ENCODE data around the gene PRKG1. TPM values are rescaled to one million over a fixed set of nuclear protein-coding genes. Genes with fewer than 3 reads are reported as not detected.

PRKG1 gene
- polyA plus RNA-seq, 1 donor (not counting 4 experiments of a cell fraction or from before 2014, with no cell fraction given), result 0.24 TPM

DNA sequence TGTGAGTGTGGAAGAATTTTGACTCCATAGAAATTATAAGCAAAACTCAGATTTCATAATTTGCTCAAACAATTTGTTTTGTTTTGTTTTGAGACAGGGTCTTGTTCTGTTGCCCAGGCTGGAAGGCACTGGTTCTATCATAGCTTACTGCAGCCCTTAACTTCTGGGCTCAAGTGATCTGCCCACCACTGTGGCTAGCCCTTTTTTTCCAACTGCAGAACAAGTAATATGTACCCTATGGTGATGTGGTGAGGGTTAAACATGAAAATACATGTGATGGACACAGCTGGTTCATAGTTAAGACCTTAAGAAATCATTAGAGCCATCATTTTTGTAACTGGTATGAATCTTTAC, 594.0 kb downstream of the PRKG1 start:
- H3K27ac ChIP-seq (ENCODE audit: control insufficient read depth, insufficient read depth, low read length), result no peak overlapping the region
- DNase-seq (ENCODE audit: low read depth, low spot score), result no peak
- FAIRE-seq, result no peak
- H3K9me1 ChIP-seq (ENCODE audit: control insufficient read depth, extremely low read depth, insufficient read depth, low read length), result no peaks in the 10 kb centered on the region
- no peak overlapping the region for H3K4me2 ChIP-seq (ENCODE audit: control insufficient read depth, extremely low read depth, insufficient read depth, low read depth, low read length)
- H3K9me3 ChIP-seq (ENCODE audit: control insufficient read depth, low read depth, low read length), result no peaks in the 10 kb centered on the region
- no peak overlapping the region for H2AFZ ChIP-seq (ENCODE audit: control insufficient read depth, low read length)
- H3K4me3 ChIP-seq (ENCODE audit: control insufficient read depth in 2 of 3, extremely low read depth in 1 of 3, insufficient read depth in 2 of 3, low read depth in 1 of 3, low read length in 3 of 3), result no peak overlapping the region
- no peaks in the 10 kb centered on the region for H3K4me1 ChIP-seq (ENCODE audit: control insufficient read depth, extremely low read depth, insufficient read depth, low read length)
- H4K20me1 ChIP-seq (ENCODE audit: control insufficient read depth, extremely low read depth, insufficient read depth, low read length), result no peaks in the 10 kb centered on the region
- H3K9ac ChIP-seq (ENCODE audit: control insufficient read depth, extremely low read depth, insufficient read depth, low read length), result no peak overlapping the region
- dilution Hi-C loops (cut with MboI; ENCODE audit: extremely low pct_ligation_motif_present, low sequenced_read_pairs), result no loop called here
- H3K36me3 ChIP-seq (ENCODE audit: control insufficient read depth in 2 of 2, extremely low read depth in 1 of 2, insufficient read depth in 2 of 2, low read length in 2 of 2), result no peaks in the 10 kb centered on the region
- TF ChIP-seq EZH2 (IDR thresholded peaks at IDR 0.05; ENCODE audit: low read length) (no peak), CTCF (optimal IDR thresholded peaks at IDR 0.05 in 1 of 3, IDR thresholded peaks at IDR 0.05 in 1 of 3, conservative IDR thresholded peaks at IDR 0.05 in 1 of 3; ENCODE audit: extremely low read depth in 1 of 3, insufficient read depth in 2 of 3, low read length in 3 of 3) (no peak)
- no peaks in the 10 kb centered on the region for H3K79me2 ChIP-seq (ENCODE audit: control insufficient read depth, insufficient read depth, low read length)
- no peaks in the 10 kb centered on the region for H3K27me3 ChIP-seq (ENCODE audit: control insufficient read depth, extremely low read depth, insufficient read depth, low read length)

GRCh38 chr10:51669041-51669440, 594.8 kb downstream of the PRKG1 start:
- FAIRE-seq (no peak), DNase-seq (ENCODE audit: low read depth, low spot score) (no peak)
- no peak for TF ChIP-seq EZH2 (IDR thresholded peaks at IDR 0.05; ENCODE audit: low read length)
- TF ChIP-seq CTCF (optimal IDR thresholded peaks at IDR 0.05 in 1 of 3, IDR thresholded peaks at IDR 0.05 in 1 of 3, conservative IDR thresholded peaks at IDR 0.05 in 1 of 3; ENCODE audit: extremely low read depth in 1 of 3, insufficient read depth in 2 of 3, low read length in 3 of 3), result no peak
- Histone ChIP-seq H3K27me3 (ENCODE audit: control insufficient read depth, extremely low read depth, insufficient read depth, low read length) (no peaks in the 10 kb centered on the region), H3K27ac (ENCODE audit: control insufficient read depth, insufficient read depth, low read length) (no peak overlapping the region), H3K4me1 (ENCODE audit: control insufficient read depth, extremely low read depth, insufficient read depth, low read length) (no peaks in the 10 kb centered on the region), H3K9ac (ENCODE audit: control insufficient read depth, extremely low read depth, insufficient read depth, low read length) (no peak overlapping the region), H3K79me2 (ENCODE audit: control insufficient read depth, insufficient read depth, low read length) (no peaks in the 10 kb centered on the region), H3K4me2 (ENCODE audit: control insufficient read depth, extremely low read depth, insufficient read depth, low read depth, low read length) (no peak overlapping the region), H2AFZ (ENCODE audit: control insufficient read depth, low read length) (no peak overlapping the region), H3K36me3 (ENCODE audit: control insufficient read depth in 2 of 2, extremely low read depth in 1 of 2, insufficient read depth in 2 of 2, low read length in 2 of 2) (no peaks in the 10 kb centered on the region), H3K9me1 (ENCODE audit: control insufficient read depth, extremely low read depth, insufficient read depth, low read length) (no peaks in the 10 kb centered on the region), H4K20me1 (ENCODE audit: control insufficient read depth, extremely low read depth, insufficient read depth, low read length) (no peaks in the 10 kb centered on the region), H3K4me3 (ENCODE audit: control insufficient read depth in 2 of 3, extremely low read depth in 1 of 3, insufficient read depth in 2 of 3, low read depth in 1 of 3, low read length in 3 of 3) (no peak overlapping the region), H3K9me3 (ENCODE audit: control insufficient read depth, low read depth, low read length) (no peaks in the 10 kb centered on the region)
- dilution Hi-C loops (cut with MboI; ENCODE audit: extremely low pct_ligation_motif_present, low sequenced_read_pairs), result no loop called here

Measured in keratinocyte (primary cell).